PC-9 (cell line): ENCODE data around the gene SULT1A3. TPM values are rescaled to one million over a fixed set of nuclear protein-coding genes. Genes with fewer than 3 reads are reported as not detected.
"Not testable (repeated sequence)": the region's sequence is repeated elsewhere in the genome, so short reads cannot be mapped to it uniquely, and the experiment has no call there.

Experiments used
- Bru-seq: library from RNA; stranded (reverse); fragments of 400-500 nt; gene quantifications from one replicate; lab custom pipeline; 2021; lab: Mats Ljungman, UMichigan
- BruChase-seq, 2 experiments: library from RNA; stranded (reverse); fragments of 400-500 nt; gene quantifications; one replicate each; lab custom pipeline; 2021; lab: Mats Ljungman, UMichigan
- BruUV-seq: library from RNA; stranded (reverse); fragments of 400-500 nt; replicated peaks from 2 replicates; lab custom pipeline; 2021; lab: Mats Ljungman, UMichigan
- CTCF ChIA-PET: fragments of 300-600 bp; sonication (Branson Sonifier 250); formaldehyde crosslinking; loops from one replicate; lab custom pipeline; 2022; ENCODE audit warnings: antibody characterized with exemption; lab: Charles Lee
- POLR2A ChIA-PET: fragments of 300-600 bp; sonication (Branson Sonifier 250); formaldehyde crosslinking; loops from one replicate; lab custom pipeline; 2022; ENCODE audit warnings: antibody characterized with exemption; ENCODE audit not compliant: unreplicated experiment; lab: Charles Lee
- DNase-seq, 2 experiments: peaks; one replicate each; pipeline versions ENCODE4 v3.0.0 to v3.0.0-alpha.2; 2015 to 2022; ENCODE audit warnings: mixed read lengths in 1 of 2
- H2AFZ ChIP-seq: fragments of 200-600 bp; sonication (generic); 2 replicates; pipeline ENCODE4 v1.8.1; 2017; ENCODE audit warnings: antibody characterized with exemption
- H3F3A ChIP-seq: fragments of 200-600 bp; sonication (generic); 2 replicates; pipeline ENCODE4 v1.8.1; 2017; ENCODE audit warnings: antibody characterized with exemption, mild to moderate bottlenecking, low read depth; ENCODE audit not compliant: insufficient read depth
- H3K27ac ChIP-seq: fragments of 200-600 bp; sonication (generic); 2 replicates; pipeline ENCODE4 v1.6.1; 2016; ENCODE audit warnings: mixed run types
- H3K27me3 ChIP-seq: fragments of 200-600 bp; sonication (generic); 2 replicates; pipeline ENCODE4 v1.6.1; 2016; ENCODE audit warnings: low read depth, mixed run types; ENCODE audit not compliant: insufficient read depth
- H3K36me3 ChIP-seq: fragments of 200-600 bp; sonication (generic); 2 replicates; pipeline ENCODE4 v1.6.1; 2016; ENCODE audit warnings: low read depth, mixed run types
- H3K4me1 ChIP-seq: fragments of 200-600 bp; sonication (generic); replicated peaks from 2 replicates; pipeline ENCODE4 v1.6.1; 2016; ENCODE audit warnings: mixed run types; ENCODE audit not compliant: insufficient read depth
- H3K4me2 ChIP-seq: fragments of 200-600 bp; sonication (generic); 2 replicates; pipeline ENCODE4 v1.6.1; 2017; ENCODE audit warnings: mixed run types
- H3K4me3 ChIP-seq: fragments of 200-600 bp; sonication (generic); 2 replicates; pipeline ENCODE4 v1.6.1; 2016; ENCODE audit warnings: mixed run types
- H3K79me2 ChIP-seq: fragments of 200-600 bp; sonication (generic); 2 replicates; pipeline ENCODE4 v1.6.1; 2017; ENCODE audit warnings: low read depth, mixed run types
- H3K9me2 ChIP-seq: fragments of 200-600 bp; sonication (generic); 2 replicates; pipeline ENCODE4 v1.8.1; 2017; ENCODE audit warnings: mild to moderate bottlenecking; ENCODE audit not compliant: insufficient read depth
- H3K9me3 ChIP-seq: fragments of 200-600 bp; sonication (generic); 2 replicates; pipeline ENCODE4 v1.8.1; 2016; ENCODE audit warnings: low read depth; ENCODE audit not compliant: insufficient read depth
- H4K20me1 ChIP-seq: fragments of 200-600 bp; sonication (generic); 2 replicates; pipeline ENCODE4 v1.8.1; 2017; ENCODE audit not compliant: insufficient read depth
- EZH2 ChIP-seq: fragments of 200-600 bp; sonication (generic); IDR thresholded peaks from 2 replicates; pipeline ENCODE4 v1.8.0; 2017; ENCODE audit warnings: antibody characterized with exemption, low read depth
- intact Hi-C: fragments of 100-400 bp; cut with micrococcal nuclease; formaldehyde crosslinking; loops from one replicate; pipeline ENCODE4 v1.10.0; 2022; ENCODE audit not compliant: unreplicated experiment
- long read RNA-seq: library from polyadenylated mRNA; stranded (forward); transcript quantifications from one replicate; pipeline ENCODE4 v2.0.0, GENCODE V29; 2022
- total RNA-seq: library from RNA; stranded (reverse); gene quantifications from 2 replicates; pipeline ENCODE4 v1.2.3, GENCODE V29; 2021
- TF ChIP-seq, protein P1 (sequence below): fragments of 200-600 bp; sonication (generic); conservative IDR thresholded peaks from 2 replicates; pipeline ENCODE4 v1.6.1; 2017; ENCODE audit warnings: mixed run types, antibody characterized with exemption, mild to moderate bottlenecking, moderate library complexity

SULT1A3 gene
- 95.2 and 103 TPM in 2 replicates for total RNA-seq
- percentile 38 among the genes with signal in this experiment for Bru-seq, nascent RNA
- percentile 28 among the genes with signal in this experiment for BruChase-seq, experiment 1, labeled RNA remaining after a 2-hour chase
- percentile 22 among the genes with signal in this experiment for BruChase-seq, experiment 2, labeled RNA remaining after a 6-hour chase
- long read RNA-seq, transcript SULT1A3-201 (8 exons, 1,097 nt) = major isoform, 39 of 46 reads
- long read RNA-seq, partial matches to known transcripts = 0 of 46 reads
- long read RNA-seq, other reads (novel, unspliced or antisense) = 4 of 46 reads

DNA sequence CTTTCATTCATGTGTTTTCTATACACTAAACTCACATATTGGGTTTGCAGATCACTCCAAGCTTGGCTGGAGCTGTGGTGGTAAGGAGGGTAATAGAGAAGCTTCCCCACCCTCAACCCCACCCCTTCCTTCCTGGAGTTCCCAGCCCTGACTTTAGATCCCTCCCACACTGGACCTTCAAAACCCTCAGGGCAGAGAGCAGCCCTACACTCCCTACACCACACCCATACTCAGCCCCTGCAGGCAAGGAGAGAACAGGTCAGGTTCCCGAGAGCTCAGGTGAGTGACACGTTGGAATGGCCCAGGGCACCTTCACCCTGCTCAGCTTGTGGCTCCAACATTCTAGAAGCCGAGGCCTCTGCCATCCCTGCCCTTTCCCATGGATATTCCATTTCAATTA, at the start of gene SULT1A3:
Gene SULT1A3 (plus strand): TSS at position 207 of the 400 bp plus-strand sequence. CDS start 1,474 bp downstream, outside the sequence.
- H3K4me1 ChIP-seq, H3K9me2 ChIP-seq, POLR2A ChIA-PET, H3K27me3 ChIP-seq, intact Hi-C loops, H3K79me2 ChIP-seq, H3K4me2 ChIP-seq, H3K9me3 ChIP-seq, H3K4me3 ChIP-seq, H3F3A ChIP-seq, H3K27ac ChIP-seq, DNase-seq, H3K36me3 ChIP-seq, H4K20me1 ChIP-seq, CTCF ChIA-PET, BruUV-seq, H2AFZ ChIP-seq: not testable (repeated sequence)

GRCh38 chr16:30151091-30151490, 48.0 kb upstream of the SULT1A3 start:
- ChIA-PET CTCF (no interaction called here), POLR2A (no interaction called here)
- no peak for DNase-seq
- Histone ChIP-seq H3K4me3 (no peak overlapping the region), H3K27me3 (no peaks in the 10 kb centered on the region), H3K9me3 (peaks cover 14% of the 10 kb centered on the region; the same call in 1 of the 2 replicates), H3K36me3 (no peaks in the 10 kb centered on the region), H3K79me2 (no peaks in the 10 kb centered on the region), H3K9me2 (no peaks in the 10 kb centered on the region), H3K4me2 (no peak overlapping the region), H4K20me1 (no peaks in the 10 kb centered on the region), H3K4me1 (no peaks in the 10 kb centered on the region), H2AFZ (no peak overlapping the region), H3F3A (peaks cover 9% of the 10 kb centered on the region; the same call in 1 of the 2 replicates), H3K27ac (no peak overlapping the region)
- intact Hi-C loops = no loop called here
- TF ChIP-seq, protein P1, sequence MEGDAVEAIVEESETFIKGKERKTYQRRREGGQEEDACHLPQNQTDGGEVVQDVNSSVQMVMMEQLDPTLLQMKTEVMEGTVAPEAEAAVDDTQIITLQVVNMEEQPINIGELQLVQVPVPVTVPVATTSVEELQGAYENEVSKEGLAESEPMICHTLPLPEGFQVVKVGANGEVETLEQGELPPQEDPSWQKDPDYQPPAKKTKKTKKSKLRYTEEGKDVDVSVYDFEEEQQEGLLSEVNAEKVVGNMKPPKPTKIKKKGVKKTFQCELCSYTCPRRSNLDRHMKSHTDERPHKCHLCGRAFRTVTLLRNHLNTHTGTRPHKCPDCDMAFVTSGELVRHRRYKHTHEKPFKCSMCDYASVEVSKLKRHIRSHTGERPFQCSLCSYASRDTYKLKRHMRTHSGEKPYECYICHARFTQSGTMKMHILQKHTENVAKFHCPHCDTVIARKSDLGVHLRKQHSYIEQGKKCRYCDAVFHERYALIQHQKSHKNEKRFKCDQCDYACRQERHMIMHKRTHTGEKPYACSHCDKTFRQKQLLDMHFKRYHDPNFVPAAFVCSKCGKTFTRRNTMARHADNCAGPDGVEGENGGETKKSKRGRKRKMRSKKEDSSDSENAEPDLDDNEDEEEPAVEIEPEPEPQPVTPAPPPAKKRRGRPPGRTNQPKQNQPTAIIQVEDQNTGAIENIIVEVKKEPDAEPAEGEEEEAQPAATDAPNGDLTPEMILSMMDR = no peak
- TF ChIP-seq EZH2 = no peak
- BruUV-seq = no TSS peak

DNA sequence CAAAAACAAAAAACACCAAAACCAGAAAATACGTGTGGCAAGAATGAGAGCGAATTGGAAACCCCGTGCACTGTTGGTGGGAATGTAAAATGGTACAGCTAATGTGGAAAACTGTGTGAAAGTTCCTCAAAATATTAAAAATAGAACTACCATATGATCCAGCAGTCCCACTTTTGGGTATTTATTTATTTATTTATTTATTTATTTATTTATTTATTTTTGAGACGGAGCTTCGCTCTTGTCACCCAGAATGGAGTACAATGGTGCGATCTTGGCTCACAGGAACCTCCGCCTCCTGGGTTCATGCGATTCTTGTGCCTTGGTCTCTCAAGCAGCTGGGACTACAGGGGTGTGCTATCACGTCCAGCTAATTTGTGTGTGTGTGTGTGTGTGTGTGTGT, 46.5 kb upstream of the SULT1A3 start:
- Histone ChIP-seq H3K27me3 (no peaks in the 10 kb centered on the region), H4K20me1 (no peaks in the 10 kb centered on the region), H3K9me3 (peaks cover 14% of the 10 kb centered on the region; the same call in 1 of the 2 replicates), H3K4me3 (no peak overlapping the region), H3F3A (peaks cover 9% of the 10 kb centered on the region; the same call in 1 of the 2 replicates), H3K4me1 (no peaks in the 10 kb centered on the region), H3K27ac (no peak overlapping the region), H3K9me2 (no peaks in the 10 kb centered on the region), H2AFZ (no peak overlapping the region), H3K4me2 (no peak overlapping the region), H3K79me2 (no peaks in the 10 kb centered on the region), H3K36me3 (no peaks in the 10 kb centered on the region)
- intact Hi-C loops = no loop called here
- POLR2A ChIA-PET = no interaction called here
- BruUV-seq = no TSS peak
- no peak for TF ChIP-seq EZH2
- TF ChIP-seq, protein P1 = no peak
- no peak for DNase-seq
- CTCF ChIA-PET = no interaction called here
